ENCODE results near the gene GPR135.
"Not testable (repeated sequence)": the region's sequence is repeated elsewhere in the genome, so short reads cannot be mapped to it uniquely, and the experiment has no call there.

The GPR135 gene

DNA sequence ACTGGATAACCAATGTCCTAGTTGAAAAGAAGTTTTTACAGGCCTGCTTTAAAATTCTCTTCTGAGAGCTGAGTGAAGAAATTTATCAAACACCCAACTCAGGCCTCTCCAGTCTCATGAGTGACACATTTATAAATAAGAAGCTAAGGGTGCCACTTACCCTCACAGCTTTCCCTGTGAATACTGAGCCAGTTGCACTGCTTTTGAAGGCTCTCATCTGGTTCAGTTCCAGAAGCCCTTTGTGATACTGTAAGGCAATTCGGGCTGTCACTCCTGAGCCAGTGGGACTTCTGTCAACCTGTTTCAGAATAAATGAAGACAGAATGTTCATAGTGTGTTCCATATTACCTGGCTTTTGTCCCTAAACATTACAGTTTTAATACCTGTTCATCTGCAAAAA, 10.5 kb upstream of the GPR135 start:
- DNase-seq (ENCODE audit: low spot score) = no peak

DNA sequence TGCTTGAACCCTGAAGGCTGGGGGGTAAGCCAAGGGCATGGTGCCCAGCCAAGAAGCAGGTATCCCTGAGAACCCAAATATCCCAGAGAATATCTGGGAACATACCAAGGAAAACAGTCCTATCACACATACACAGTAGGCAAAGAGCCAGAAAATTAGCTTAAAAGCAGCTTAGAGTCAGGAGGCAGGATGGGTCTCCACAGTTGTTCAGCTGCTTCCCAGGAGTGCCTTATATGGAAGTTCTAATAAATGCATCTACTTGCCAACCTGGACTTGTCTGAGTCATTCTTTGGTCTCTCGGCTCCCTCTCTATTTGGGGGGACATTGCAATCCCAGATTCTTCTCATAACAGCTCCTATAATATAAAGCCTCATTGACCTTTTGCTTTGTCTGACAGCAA, 9.0 kb upstream of the GPR135 start:
- no peak for DNase-seq (ENCODE audit: low spot score)

DNA sequence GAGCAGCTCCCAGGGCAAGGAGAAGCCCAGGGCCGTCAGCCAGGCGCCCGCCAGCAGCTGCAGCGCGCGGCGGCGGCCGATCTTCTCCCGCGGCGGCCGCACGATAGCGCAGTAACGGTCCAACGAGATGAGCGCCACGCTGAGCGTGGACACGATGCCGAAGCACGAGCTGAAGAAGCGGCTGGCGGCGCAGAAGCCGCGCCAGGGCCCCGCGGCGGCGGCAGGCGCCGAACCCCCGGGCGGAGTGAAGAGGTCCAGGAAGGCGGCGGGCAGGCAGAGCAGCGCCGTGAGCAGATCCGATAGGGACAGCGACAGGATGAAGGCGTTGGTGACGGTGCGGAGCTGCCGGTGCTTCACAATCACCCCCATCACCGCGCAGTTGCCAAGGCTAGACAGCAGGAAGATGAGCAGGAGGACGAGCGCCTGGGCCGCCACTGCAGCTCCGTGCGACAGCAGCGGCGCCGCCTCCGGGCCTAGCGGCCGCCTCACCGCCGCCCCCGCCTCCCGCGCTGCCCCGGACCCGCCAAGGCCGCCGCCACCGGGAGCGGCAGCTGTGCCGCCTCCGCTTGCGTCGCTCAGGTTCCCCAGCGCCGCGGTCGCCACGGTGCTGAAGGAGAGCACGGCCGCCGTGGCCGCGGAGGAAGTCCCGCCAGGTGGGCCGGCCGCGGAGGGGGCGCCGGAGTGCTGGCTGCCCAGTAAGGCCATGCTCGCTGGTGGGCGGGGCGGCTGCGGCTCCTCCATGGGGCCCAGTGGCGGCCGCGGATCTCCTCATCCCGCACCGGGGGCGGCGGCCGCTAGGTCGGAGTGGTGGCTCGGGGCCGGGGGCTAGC, 479 bp downstream of the GPR135 start:
- DNase-seq (ENCODE audit: low spot score) = no peak

DNA sequence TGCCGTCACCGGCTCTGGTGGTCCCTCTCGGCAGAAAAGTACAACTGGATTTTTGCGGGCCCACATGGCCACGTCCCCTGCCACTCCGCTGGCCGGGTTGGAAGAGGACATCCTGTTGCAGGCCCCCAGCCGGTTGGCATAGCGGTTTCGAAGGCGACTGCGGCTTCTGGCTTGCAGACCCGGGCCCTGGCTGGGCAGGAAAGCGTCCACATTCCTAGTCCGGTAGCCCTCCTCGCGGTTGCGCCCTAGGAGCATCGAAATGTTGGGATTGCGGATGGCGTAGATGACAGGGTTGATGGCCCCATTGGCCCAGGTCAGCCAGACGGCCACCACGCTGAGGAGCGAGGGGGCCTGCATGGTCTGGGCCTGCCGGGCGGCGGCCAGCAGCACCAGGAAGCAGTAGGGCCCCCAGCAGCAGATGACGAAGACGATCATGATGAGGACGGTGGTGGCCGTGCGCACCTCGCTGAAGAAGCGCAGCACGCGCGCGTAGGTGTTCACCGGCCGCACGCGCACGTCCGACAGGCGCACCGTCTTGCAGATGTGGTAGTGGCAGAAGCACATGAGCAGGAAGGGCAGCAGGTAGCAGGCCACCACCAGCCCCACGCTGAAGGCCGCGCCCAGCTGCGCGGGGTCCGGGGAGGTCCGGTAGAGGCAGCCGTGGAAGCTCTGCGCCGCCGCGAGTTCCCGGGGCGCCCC, 1.2 kb downstream of the GPR135 start:
- DNase-seq (ENCODE audit: low spot score) = no peak

DNA sequence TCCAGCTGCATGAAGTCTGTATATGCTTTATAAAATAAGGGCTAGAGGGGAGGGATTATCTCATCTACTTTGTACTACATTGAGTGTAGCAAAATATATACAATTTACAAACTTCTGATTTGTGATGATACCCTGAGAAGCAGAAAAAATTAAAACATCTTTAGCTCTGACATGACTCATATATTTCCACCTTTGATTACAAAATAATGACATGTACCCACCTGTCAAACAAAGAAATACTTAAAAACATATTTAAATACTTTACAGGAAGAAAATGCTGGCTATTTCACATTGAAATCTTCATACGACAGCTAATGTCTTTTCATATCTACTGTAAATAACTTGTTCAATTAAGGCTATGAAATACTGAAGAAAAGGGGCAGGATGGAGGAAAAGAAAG, 3.3 kb downstream of the GPR135 start:
- no peak for DNase-seq (ENCODE audit: low spot score)

DNA sequence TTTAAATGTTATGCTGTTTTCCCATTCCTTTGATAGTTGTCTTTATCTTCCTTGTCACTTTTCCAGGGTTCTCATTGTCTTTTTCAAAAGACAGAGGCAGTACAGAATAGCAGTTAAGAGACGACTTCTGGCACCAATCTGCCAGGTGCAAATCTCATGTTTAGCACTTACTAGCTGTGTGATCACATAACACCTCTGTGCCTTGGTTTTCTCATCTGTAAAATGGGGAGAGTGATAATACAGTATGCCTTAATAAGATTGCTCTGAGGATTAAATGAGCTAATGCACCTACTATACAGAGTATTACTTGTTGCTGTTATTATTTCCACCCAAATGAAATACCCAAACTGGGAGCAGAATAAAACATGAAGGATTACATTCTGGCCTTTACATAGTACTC, 4.8 kb downstream of the GPR135 start:
- DNase-seq (ENCODE audit: low spot score) = no peak

DNA sequence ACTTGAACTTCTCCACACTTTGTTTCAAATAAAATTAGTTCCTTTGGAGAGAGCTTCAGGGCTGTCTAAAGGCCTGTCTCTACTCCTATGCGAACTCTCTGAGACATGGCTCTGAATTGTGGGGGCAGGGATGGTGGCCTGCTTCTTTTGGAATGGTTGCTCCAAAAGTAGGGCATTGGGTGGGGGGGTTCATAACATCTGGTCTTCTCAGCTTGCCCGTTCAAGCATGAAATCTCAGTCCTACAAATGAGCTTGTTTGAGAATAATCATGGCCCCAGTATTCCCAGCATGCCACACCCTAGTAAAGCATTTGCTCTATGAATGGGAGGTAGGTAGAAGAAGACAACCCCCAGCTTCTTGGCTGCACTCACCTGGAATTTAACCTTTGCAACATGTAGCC, 6.7 kb downstream of the GPR135 start:
- no peak for DNase-seq (ENCODE audit: low spot score)

DNA sequence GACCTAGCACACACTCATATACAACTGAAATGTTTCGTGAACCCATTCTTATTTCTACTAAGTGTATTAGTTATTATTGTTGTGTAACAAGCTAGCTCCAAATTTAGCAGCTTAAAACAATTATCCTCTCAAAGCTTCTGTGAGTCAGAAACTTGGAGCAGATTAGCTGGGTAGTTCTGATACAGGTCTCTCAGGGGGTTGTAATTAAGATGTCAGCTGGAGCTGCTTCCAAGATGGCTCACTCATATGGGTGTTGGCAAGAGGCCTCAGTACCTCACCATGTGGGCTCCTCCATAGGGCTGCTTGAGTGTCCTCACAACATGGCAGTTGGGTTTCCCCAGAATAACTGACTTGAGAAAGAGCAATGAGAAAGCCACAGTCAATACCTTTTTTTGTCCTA, 9.8 kb downstream of the GPR135 start:
- no peak for DNase-seq (ENCODE audit: low spot score)

DNA sequence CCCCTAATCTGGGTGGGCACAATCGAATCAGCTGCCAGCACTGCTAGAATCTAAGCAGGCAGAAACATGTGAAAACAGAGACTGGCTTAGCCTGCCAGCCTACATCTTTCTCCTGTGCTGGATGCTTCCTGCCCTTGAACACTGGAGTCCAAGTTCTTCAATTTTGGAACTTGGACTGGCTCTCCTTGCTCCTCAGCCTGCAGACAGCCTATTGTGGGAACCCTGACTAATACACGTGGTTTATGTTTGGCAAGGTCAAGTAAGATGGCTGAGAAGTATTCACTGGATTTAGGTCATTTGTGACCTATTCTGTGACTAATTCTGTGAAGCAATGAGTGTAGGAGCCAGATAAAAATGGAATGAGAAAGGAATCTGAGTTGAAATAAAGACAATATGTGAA, 11.0 kb downstream of the GPR135 start:
- no peak for DNase-seq (ENCODE audit: low spot score)

DNA sequence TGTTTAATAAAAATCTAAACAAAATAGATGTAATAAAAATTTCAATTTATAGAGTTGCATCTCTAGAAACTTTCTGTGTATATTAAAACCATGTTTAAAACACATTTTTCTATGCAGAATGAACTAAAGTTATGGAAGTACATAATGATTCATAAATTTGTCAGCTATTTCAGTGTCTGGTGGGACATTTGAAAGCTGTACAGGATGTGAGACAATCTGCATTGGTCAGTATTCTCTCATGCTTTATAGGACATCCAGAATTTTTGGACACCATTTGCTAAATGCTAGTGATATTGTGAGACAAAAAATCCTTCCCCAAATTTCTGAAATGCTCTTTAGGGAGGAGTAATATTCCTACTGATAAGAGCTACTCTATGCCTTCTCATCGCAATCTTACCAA, 13.3 kb downstream of the GPR135 start:
- DNase-seq (ENCODE audit: low spot score) = no peak

DNA sequence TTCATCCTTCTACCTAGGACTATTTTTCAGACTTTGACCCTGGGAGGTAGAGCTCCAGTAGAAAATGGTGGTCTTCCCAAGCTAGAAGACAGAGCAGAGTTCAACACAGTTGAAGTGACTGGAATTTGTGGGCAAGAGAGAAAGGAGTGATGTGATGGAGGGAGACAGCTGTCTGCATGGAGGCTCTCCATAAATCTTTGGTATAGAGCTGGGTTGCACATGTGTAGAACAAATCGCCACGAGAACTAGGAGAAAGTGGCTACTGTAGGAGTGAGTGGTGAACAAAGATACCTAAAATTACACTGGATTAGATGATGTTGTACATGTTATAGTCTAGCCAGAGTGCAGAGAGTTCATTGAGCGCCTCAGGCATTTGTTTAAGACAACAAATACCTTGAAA, 14.5 kb downstream of the GPR135 start:
- no peak for DNase-seq (ENCODE audit: low spot score)

DNA sequence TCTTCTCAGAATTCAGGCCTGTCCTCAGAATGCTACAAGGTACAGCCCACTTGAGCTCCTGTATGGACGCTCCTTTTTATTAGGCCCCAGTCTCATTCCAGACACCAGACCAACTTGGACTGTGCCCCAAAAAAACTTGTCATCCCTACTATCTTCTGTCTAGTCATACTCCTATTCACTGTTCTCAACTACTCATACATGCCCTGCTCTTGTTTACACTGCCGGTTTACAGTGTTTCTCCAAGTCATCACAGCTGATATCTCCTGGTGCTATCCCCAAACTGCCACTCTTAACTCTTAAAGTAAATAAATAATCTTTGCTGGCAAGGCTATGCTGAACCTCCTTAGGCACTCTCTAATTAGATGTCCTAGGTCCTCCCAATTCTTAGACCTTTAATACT, 16.5 kb downstream of the GPR135 start:
- DNase-seq (ENCODE audit: low spot score) = not testable (repeated sequence)

DNA sequence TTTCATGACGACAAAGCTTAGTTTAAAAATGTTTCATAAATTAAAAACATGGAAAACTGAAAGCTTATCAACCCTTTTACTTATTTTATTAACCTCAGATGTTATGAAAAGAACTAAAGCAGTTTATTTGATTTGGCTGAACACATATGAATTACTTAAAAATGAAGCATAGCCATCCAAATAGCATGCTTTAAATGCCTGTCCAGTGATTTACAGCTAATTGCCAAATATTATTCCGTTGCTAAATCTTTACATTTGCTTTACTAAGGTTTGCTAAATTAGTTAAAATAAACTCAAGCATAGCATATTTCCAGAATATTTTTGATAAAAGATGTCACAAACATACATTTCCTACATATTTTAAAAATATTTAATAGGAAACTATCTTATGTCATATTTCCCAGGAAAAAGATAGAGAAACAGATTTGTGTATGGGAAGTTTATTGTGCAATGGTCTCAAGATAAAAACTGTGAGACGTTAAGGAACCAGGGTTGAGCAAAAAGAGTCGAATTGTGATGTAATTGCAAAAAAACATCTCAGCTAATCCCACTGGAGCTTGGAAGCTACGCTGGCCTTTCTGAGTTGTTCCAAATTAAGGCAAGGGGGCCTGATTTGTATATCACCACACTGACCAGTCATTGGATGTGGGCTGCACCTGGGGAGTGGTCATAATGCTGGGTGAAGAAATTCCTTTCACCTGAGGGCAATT, 25.8 kb downstream of the GPR135 start:
- no peak for DNase-seq (ENCODE audit: low spot score)

DNA sequence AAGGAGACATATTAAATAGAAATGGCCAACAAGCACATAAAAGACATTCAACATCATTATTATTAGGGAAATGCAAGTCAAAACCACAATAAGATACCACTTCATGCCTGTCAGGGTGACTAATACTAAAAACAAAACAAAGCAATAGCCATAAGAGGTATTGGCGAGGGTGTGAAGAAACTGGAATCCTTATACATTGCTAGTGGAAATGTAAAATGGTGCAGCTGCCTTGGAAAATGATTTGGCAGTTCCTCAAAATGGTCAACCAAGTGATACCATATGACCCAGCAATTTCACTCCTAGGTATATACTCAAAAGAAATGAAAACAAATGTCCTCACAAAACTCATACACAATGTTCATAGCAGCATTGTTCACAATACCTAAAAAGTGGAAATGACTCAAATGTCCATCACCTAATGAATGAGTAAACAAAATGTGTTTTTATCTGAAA, 27.0 kb downstream of the GPR135 start:
- DNase-seq (ENCODE audit: low spot score) = no peak

DNA sequence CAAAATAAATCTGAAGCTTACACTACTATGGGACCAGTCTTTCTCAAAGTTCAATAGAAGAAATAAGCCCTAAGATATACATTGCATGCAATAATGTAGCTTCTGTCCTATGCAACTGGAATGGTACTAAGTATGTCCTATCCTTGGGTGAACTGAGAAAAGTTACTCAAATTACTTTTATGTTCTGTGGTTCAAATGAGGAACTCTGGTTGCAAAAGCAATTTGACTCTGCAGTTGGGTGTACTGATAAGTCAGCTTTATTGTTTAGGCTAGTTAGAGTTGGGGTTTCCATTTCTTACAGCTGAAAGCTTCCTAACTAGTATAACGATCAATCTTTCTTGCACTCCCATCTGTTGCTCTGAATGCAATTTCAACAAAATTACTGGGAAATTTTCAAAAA, 29.2 kb downstream of the GPR135 start:
- DNase-seq (ENCODE audit: low spot score) = no peak

DNA sequence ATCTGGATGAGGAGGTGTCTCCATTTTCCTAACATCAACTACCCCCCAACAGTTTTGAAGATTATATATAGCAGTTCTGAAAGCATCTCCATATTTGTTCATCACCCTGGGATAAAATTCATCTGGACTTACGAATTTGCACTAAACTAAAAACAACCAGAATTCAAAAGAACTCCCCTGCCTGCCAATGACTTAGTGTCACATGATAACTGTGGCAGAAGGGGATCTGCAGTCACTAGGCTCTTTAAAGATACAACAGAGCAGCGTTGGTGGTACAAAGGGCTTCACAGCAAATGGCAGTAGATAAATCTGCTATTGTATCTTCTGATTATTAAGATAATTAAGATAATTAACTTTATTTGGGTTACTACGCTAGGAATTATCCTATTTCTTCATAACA, 30.1 kb downstream of the GPR135 start:
- no peak for DNase-seq (ENCODE audit: low spot score)

DNA sequence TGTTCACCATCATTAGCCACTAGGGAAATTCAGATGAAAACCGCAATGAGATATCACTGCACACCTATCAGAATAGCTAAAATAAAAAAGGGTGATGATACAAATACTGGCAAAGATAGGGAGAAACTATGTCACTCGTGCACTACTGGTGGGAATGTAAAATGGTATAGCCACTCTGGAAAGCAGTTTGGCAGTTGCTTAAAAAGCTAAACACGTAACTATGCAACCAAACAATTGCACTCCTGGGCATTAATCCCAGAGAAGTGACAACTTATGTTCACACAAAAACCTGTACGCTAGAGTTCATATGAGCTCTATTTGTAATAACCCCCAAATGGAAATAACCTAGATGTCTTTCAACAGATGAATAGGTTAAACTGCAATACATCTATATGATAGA, 35.4 kb downstream of the GPR135 start:
- DNase-seq (ENCODE audit: low spot score) = no peak

DNA sequence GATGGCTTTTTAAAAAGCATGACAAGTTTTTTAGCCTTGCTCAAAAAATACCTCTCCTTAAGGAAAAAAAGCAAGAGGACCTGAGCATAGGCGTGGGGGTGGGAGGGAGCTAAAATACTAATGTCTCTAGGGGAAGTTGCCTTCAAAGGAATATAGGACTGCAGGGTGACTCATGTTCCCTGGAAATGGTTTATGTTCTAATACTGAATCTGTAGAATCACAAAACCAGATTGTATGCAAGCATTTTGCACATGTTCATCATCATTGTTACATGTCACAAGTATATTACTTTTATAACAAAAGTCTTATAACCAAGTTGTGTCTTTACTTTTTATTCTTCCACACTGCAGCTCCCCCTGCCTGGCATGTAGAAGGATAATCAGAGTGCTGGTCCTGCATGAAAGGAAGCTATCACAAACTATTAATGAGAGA, 36.6 kb downstream of the GPR135 start:
- DNase-seq (ENCODE audit: low spot score) = no peak

DNA sequence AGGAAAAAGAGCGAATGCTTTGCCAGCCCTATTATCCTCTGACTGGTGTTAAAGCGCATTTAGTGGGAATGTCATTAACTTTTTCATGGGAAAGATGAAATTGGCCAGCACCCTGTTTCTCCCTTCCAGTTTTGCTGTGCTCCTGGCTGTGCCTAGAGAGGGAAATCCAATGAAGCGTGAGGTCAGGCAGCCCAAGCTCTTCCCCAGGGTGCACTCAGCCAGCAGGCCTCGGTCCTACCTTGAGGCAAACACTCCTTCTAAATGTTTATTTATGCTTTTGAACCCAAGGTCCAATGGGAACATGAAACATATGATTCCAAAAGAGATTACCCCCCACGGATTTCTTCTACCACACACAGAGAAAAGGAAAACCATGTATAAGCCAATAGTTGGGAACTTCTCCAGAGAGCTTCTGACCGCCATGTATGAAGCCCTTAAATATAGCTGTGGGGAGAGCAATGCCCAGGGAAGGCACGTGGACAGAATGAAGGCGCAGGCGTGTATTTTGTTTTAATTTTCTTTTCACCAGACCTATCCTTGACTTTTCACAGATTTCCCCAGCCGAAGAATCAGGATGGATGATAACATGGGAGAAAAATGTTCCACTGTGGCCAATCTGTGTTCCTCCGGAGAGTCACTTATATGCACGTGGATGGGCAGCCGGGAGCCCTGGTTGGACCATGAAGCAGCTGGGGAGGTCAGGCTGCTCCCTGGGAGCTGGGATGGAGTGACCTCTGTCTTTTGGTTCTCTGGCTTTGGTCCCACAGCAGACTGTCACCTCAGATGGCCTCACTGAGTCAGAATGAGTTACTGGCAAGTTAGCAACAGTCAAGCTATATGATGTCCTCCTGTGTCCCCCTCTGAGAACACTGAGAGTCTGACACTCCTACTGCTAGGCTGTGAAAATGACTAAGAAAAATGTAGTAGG, 37.3 kb downstream of the GPR135 start:
- DNase-seq (ENCODE audit: low spot score) = no peak

DNA sequence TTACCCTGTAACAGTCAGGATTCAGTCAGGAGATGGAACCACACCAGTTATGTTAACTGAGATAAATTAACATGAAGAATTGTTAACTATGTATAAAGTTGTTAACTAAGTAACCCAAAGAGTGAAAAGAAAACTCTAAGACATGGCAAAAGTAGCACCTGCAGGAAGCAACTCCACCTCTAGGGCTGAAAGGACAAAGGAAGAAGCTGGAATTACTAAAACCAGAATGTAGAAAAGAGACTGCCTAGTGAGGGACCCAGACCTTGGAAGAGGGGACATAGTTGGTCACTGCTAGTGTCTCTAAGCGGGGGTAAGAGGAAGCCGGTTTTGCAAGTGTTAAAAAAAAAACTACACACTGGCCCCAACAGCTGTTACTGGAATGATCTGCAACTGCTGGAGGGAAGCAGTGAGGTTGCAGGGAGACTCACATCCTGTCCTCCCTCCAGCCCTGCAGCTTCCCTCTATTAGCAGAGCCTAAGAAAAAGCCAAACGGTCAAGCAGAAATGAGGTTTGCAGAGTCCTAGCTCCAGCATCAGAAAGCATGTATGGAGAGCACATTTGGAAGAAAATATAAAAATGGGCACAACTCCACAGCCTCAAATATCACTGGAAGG, 39.8 kb downstream of the GPR135 start:
- DNase-seq (ENCODE audit: low spot score) = no peak

DNA sequence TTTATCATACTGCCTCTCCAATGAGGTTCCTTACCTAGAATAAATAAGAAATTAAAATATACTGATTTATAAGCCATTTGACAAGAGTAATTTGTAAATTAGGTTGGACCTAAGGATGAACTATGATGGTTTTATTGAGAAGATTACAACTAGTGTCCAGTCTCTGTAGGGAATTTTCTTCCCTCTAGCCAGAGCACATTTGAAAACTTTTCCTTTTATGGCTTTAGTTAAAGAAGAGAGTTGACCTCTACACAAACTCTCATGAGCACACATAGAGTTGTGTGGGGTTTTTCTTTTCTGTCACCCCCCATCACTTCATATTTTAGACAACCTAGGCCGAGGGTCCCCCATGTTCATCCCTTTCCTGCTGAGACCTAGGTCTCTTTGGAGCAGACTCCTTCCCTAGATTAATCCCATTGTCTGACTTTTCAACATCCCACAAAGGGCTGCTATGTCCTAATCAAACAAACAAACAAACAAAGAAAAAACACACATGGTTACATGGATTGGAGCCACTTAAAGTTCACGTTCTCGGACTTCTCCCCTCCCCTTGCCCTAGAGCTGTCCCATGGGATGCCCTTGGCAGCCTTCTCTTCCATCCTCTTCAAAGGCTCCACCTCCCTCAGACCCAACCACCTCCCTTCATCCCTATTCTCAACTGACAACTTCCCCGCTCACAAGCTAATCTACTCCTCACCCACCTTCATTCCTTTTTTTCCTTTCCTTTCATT, 40.7 kb downstream of the GPR135 start:
- DNase-seq (ENCODE audit: low spot score) = no peak
